Measurements from ENCODE around the gene TBCD. TPM values are rescaled to one million over a fixed set of nuclear protein-coding genes. Genes with fewer than 3 reads are reported as not detected.

Gene TBCD
- total and polyA plus RNA-seq, 9 of the 15 experiments (the other 6 are each of a cell fraction or from before 2014, with no cell fraction given): 8.9 to 98.5 (median 28.0) TPM

- TF ChIP-seq ZBTB40 (IDR thresholded peaks at IDR 0.05) (peak; percentile 20; the same call in 1 of the 2 replicates), ZBTB40 (CRISPR knock-in tag; IDR thresholded peaks at IDR 0.05) (no peak), ELK3 (CRISPR knock-in tag; IDR thresholded peaks at IDR 0.05) (no peak), NFYB (IDR thresholded peaks at IDR 0.05; ENCODE audit: extremely low read depth, insufficient read length) (peak; percentile 58), CREBBP (IDR thresholded peaks at IDR 0.05; ENCODE audit: low read depth, low read length) (no peak), ZNF778 (CRISPR knock-in tag; IDR thresholded peaks at IDR 0.05) (no peak), FOS (IDR thresholded peaks at IDR 0.05; ENCODE audit: extremely low read depth, insufficient read length) (peak; percentile 74), ZSCAN29 (IDR thresholded peaks at IDR 0.05) (no peak), ETS1 (conservative IDR thresholded peaks at IDR 0.05; ENCODE audit: control insufficient read depth, low read depth, low read length) (no peak), PKNOX1 (IDR thresholded peaks at IDR 0.05) (peak; percentile 97), ZNF277 (CRISPR knock-in tag; IDR thresholded peaks at IDR 0.05; ENCODE audit: borderline replicate concordance) (no peak), PHF20 (IDR thresholded peaks at IDR 0.05; ENCODE audit: partially characterized antibody) (no peak)
Measured at GRCh38 chr17:82754297-82755208, 2.7 kb downstream of the TBCD start (continued).
